HG03280 (cell line): Measurements from ENCODE around the gene CALML3.
"Not testable (repeated sequence)": the region's sequence is repeated elsewhere in the genome, so short reads cannot be mapped to it uniquely, and the experiment has no call there.

Source experiments
- ATAC-seq: cut with Tn5 transposase; IDR thresholded peaks from one replicate; pipeline ENCODE4 v1.9.1; 2021; ENCODE audit warnings: mild to moderate bottlenecking, moderate library complexity; ENCODE audit not compliant: unreplicated experiment

CALML3 gene

GRCh38 chr10:5524641-5525560, at the start of gene CALML3:
TSS of gene CALML3 (plus strand) at chr10:5524961. CDS start at chr10:5525086, 125 bp downstream.
- no peak for ATAC-seq

GRCh38 chr10:5475088-5475487, 49.7 kb upstream of the CALML3 start:
- not testable (repeated sequence) for ATAC-seq

DNA sequence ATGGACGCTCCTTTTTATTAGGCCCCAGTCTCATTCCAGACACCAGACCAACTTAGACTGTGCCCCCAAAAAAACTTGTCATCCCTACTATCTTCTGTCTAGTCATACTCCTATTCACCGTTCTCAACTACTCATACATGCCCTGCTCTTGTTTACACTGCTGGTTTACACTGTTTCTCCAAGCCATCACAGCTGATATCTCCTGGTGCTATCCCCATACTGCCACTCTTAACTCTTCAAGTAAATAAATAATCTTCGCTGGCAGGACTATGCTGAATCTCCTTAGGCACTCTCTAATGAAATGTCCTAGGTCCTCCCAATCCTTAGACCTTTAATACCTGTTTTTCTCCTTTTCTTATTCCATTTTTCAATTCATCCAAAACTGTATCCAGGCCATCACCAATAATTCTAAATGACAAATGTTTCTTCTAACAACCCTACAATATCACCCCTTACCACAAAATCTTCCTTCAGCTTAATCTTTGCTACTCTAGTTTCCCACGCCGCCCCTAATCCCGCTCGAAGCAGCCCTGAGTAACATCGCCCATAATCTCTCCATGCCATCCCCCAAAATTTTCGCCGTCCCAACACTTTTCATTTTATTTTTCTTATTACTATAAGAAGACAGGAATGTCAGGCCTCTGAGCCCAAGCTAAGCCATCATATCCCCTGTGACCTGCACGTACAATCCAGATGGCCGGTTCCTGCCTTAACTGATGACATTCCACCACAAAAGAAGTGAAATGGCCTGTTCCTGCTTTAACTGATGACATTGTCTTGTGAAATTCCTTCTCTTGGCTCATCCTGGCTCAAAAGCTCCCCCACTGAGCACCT, 48.6 kb upstream of the CALML3 start:
- not testable (repeated sequence) for ATAC-seq

DNA sequence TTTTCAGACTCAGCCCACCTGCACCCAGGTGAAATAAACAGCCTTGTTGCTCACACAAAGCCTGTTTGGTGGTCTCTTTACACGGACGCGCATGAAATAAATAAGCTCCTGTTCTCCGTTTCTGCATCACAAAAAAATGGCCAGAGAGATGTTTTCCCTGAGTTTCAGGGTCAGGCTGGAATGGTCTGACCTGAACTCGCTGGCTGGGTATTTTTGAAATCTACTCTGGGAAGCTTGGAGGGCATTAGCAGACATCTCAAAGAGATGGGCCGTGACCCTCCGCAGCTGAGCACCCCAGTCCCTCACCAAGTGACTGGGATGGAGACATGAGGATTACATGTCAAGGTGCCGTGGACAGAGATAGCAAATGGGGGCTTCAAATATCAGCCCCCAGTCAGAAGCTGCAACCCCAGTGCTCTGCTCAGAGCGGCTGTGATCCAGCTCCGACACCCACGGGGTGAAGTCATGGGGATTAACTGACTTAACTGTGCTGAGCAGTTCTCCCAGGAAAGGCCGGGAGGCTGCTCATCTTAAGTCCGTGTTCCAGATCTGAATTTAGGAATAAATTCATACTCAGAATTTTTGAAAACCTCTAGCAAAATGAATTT, 47.7 kb upstream of the CALML3 start:
- ATAC-seq: no peak

GRCh38 chr10:5477948-5478693, 46.6 kb upstream of the CALML3 start:
- no peak for ATAC-seq

DNA sequence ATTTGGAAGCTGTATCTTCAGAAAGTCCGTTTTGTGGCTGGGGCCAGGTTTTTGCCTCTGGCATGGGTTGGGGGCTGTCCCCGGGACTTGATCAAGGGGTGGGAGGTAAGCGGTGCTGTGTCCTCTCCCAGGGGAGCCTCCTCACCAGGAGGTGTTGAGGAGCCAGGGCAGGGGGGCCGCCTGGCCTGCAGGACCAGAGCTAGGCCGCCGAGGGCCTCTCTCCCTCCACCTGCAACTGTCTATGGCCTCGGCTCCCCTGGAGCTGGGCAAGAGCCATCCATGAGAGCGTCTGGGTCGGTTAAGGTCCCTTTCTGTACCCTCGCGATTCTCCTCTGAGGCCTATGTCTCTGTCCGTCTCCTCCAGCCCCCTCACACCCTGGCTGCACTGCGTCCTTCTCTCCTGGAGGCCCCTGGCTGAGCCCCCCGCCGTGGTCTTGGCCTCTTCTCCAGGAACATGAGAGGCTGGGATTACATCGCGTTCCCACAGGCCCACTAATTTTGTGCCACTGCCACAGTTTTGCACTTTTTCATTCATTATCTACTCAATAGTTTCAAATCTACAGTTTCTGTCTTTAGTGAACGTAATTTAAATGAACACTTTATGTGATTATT, 46.0 kb upstream of the CALML3 start:
- ATAC-seq: no peak

DNA sequence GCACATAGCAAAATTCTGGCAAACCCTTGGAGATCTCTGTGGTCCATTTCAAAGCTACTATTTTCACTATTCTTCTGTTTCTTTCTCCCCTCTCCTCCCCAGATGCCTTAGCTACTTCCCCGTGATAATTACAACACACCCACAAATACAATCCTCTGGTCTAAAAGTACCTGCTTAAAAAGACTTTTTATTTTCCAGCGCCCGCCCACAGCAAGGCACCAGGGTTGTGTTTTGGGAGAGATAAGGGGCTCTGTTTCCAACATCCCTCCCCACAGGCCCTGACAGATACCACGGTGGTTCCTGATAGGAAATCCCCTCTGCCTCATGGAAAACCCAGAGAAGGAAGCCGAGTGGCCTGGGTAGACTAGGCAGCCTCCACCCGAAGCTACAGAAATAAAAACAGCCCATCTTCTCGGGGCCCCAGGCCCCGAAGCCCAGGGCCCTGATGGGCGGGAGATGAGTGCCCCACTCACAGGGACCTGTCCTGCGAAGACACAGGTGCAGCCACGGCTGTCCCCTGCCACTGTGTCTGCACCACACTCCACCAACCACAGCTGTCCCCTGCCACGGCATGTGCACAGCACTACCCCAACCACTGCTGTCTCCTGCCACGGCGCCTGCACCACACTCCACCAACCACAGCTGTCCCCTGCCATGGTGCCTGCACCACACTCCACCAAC, 45.1 kb upstream of the CALML3 start:
- ATAC-seq: no peak

GRCh38 chr10:5480162-5480941, 44.4 kb upstream of the CALML3 start:
- no peak for ATAC-seq

DNA sequence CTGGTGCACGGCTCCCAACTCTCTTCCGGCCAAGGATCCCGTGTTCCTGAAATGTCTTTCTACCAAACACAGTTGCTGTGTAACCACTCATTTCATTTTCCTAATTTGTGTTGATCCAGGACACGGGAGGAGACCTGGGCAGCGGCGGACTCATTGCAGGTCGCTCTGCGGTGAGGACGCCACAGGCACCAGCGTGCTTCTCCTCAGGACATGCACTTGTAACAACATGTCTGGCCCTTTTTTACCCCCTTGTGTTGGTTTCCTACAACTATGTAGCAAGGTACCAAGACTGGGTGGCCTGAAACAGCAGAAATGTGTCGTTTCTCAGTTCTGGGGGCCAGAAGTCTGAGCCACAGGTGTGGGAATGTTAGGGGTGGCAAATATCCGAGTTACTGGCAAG, 43.6 kb upstream of the CALML3 start:
- no peak for ATAC-seq

DNA sequence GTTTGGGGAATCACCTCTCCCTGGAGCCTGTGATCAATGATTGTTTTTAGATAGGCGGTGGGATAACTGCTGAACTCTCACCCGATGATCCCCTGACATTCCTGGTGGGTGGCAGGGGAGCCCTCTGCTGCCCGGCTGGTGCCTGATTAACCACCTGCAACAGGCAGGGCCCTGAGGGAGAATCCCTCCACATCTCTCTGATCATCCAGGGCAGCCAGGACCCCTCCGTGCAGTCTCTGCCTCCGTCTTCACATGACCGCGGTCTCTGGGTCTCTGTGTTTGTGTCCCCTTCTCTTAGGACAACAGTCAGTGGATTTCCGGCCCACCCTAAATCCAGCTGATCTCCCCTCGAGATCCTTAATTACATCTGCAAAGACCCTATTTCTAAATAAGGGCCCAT, 42.7 kb upstream of the CALML3 start:
- ATAC-seq: no peak

- ATAC-seq: no peak
Measured at GRCh38 chr10:5484205-5484604, 40.6 kb upstream of the CALML3 start.

GRCh38 chr10:5485290-5485689, 39.5 kb upstream of the CALML3 start:
- ATAC-seq: no peak

DNA sequence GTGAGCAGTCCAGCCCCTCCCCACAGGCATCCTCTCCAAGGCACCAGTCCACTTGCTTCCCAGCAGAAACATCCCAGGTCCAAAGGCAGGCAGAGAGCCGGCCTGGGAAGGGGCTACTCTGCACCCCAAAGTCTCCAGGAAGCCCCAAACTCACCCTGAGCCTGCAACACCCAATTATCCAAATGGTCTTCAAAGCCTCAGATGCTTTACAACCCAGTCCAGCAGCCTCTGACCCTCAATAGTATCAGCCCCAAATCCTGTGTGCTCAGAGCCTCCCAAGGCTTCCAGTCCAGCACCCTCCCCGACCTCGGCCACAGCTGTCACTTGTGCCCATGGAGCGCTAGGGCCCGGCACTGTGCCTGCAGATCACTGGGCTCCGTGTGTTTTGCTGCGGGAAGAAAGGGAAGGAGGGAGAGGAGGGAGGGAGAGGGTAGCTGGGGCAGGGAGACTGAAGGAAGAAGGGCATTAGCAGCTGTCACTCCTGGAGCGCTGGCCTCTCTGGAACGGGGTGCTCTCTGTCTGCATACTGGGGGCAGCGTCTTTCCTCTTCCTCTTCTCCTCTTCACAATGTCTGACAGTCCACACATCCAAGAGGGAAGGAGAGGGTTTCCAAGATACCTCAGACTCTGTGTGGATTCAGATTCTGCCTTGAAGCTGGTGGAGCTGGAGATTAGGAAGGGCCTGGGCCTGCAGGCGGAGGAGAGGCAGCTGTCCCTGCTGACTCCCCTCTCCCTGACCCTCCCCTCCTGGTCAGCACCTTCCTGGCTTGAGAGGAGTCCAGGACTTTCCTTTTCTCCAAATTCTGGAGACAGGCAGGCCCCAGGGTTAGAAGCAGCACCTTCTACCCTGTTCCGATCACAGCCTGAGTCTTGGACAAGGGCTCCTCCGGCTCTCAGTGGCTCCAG, 38.6 kb upstream of the CALML3 start:
- ATAC-seq: no peak

GRCh38 chr10:5486853-5487235, 37.9 kb upstream of the CALML3 start:
- no peak for ATAC-seq

- no peak for ATAC-seq
Measured at GRCh38 chr10:5488272-5489161, 36.2 kb upstream of the CALML3 start.

GRCh38 chr10:5490032-5490431, 34.7 kb upstream of the CALML3 start:
- no peak for ATAC-seq
